Sigmoid colon (tissue), 7 donors: ENCODE results near the gene BCAS3. TPM values are rescaled to one million over a fixed set of nuclear protein-coding genes. Genes with fewer than 3 reads are reported as not detected.

ENCODE experiments used
- DNase-seq: peaks from one replicate; pipeline ENCODE4 v3.0.0-alpha.2; 2019
- H3K27ac ChIP-seq, 4 donors: fragments of 200-600 bp; sonication (generic); one replicate each; pipeline ENCODE4 v1.5.1; 2016 to 2019; ENCODE audit warnings: mild to moderate bottlenecking in 1 of 4
- H3K27me3 ChIP-seq, 3 donors: fragments of 200-600 bp; sonication (generic); one replicate each; pipeline ENCODE4 v1.5.1; 2019; ENCODE audit warnings: mild to moderate bottlenecking in 1 of 3
- H3K36me3 ChIP-seq, 4 donors: fragments of 200-600 bp; sonication (generic); one replicate each; pipeline ENCODE4 v1.5.1; 2016 to 2019
- H3K4me1 ChIP-seq, 4 donors: fragments of 200-600 bp; sonication (generic); one replicate each; pipeline ENCODE4 v1.5.1; 2017 to 2019
- H3K4me3 ChIP-seq, 4 donors: fragments of 200-600 bp; sonication (generic); one replicate each; pipeline ENCODE4 v1.5.1; 2017 to 2019; ENCODE audit warnings: mild to moderate bottlenecking in 2 of 4, moderate library complexity in 1 of 4
- H3K9me3 ChIP-seq, 4 donors: fragments of 200-600 bp in 3 of 4; sonication (generic) in 3 of 4; one replicate each; pipeline versions ENCODE4 v1.5.1 to v1.6.1; 2013 to 2019
- EP300 ChIP-seq, 4 donors: sonication (generic); formaldehyde crosslinking; IDR thresholded peaks; one replicate each; pipeline ENCODE4 v1.6.1; 2017; ENCODE audit warnings: antibody characterized with exemption in 4 of 4
- POLR2A ChIP-seq, 2 donors: fragments of 450-650 bp; IDR thresholded peaks; one replicate each; pipeline ENCODE4 v1.6.1; 2016; ENCODE audit warnings: antibody characterized with exemption in 2 of 2, mild to moderate bottlenecking in 2 of 2, moderate library complexity in 2 of 2
- POLR2AphosphoS5 ChIP-seq, 4 donors: sonication (generic); formaldehyde crosslinking; IDR thresholded peaks; one replicate each; pipeline ENCODE4 v1.6.1; 2017; ENCODE audit warnings: antibody characterized with exemption in 4 of 4
- WGBS, 2 donors: extraction: QIAGEN DNeasy Blood & Tissue Kit; methylation state at CpG; one replicate each; pipeline ENCODE4 v1.1.7; 2013; 5-methylcytosine and 5-hydroxymethylcytosine counted together
- intact Hi-C: fragments of 100-400 bp; cut with DNase I; formaldehyde crosslinking; loops from one replicate; pipeline ENCODE4 v1.15.1; 2023
- polyA plus RNA-seq, 3 donors: library from polyadenylated mRNA; stranded (reverse); fragments of 200-250 nt; gene quantifications; one replicate each; pipeline ENCODE4 v1.2.3, GENCODE V29; 2013
- total RNA-seq, 4 donors: library from RNA; depleted of rRNA; stranded (reverse); fragments of >200 nt; gene quantifications; one replicate each; pipeline ENCODE4 v1.1.0, GENCODE V29; 2016
- TF ChIP-seq, protein P1 (sequence below), 4 experiments: fragments of 450-650 bp in 3 of 4; fragments of 200-600 bp in 1 of 4; IDR thresholded peaks; one replicate each; pipeline ENCODE4 v1.5.1; 2016 to 2019; ENCODE audit warnings: antibody characterized with exemption in 4 of 4, mild to moderate bottlenecking in 3 of 4, moderate library complexity in 2 of 4
- donor health status: healthy with polysubstance abuse.
- donor health status: Bipolar disorder and iron deficiency.
- donor health status: healthy.

The BCAS3 gene
- total and polyA plus RNA-seq, 7 donors, result 6.3 to 38.5 (median 28.5) TPM

DNA sequence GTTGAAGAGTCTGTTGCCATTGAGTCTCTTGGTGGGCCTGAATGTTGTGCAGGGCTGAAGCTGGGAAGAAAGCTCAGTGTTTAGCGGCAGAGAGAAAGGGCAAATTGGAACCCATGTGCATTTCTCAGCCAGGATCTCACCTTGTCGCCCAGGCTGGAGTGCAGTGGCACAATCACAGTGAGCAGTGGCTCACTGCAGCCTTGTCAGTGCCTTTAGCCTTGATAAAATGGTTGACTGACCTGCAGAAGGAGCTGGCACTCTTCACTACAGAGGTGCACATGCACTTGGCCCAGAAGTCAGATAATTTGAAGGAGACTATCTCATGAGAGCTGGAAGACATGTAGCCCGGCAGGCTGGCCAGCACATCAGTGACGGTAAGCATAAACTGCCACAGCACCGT, 597.7 kb downstream of the BCAS3 start:
- intact Hi-C loops, result no loop called here
- Histone ChIP-seq H3K36me3 (no peaks in the 10 kb centered on the region), H3K4me1 (no peaks in the 10 kb centered on the region), H3K4me3 (no peak overlapping the region), H3K27ac (no peak overlapping the region), H3K27me3 (no peaks in the 10 kb centered on the region), H3K9me3 (no peaks in the 10 kb centered on the region)
- WGBS, 2 donors, result 96 to 99% methylated on average over 5 of the region's 5 CpGs
- DNase-seq, result no peak
- TF ChIP-seq, protein P1, sequence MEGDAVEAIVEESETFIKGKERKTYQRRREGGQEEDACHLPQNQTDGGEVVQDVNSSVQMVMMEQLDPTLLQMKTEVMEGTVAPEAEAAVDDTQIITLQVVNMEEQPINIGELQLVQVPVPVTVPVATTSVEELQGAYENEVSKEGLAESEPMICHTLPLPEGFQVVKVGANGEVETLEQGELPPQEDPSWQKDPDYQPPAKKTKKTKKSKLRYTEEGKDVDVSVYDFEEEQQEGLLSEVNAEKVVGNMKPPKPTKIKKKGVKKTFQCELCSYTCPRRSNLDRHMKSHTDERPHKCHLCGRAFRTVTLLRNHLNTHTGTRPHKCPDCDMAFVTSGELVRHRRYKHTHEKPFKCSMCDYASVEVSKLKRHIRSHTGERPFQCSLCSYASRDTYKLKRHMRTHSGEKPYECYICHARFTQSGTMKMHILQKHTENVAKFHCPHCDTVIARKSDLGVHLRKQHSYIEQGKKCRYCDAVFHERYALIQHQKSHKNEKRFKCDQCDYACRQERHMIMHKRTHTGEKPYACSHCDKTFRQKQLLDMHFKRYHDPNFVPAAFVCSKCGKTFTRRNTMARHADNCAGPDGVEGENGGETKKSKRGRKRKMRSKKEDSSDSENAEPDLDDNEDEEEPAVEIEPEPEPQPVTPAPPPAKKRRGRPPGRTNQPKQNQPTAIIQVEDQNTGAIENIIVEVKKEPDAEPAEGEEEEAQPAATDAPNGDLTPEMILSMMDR (IDR thresholded peaks at IDR 0.05), result no peak
- no peak for TF ChIP-seq EP300 (IDR thresholded peaks at IDR 0.05)
- no peak for TF ChIP-seq POLR2AphosphoS5 (IDR thresholded peaks at IDR 0.05)
- no peak for TF ChIP-seq POLR2A (IDR thresholded peaks at IDR 0.05)

DNA sequence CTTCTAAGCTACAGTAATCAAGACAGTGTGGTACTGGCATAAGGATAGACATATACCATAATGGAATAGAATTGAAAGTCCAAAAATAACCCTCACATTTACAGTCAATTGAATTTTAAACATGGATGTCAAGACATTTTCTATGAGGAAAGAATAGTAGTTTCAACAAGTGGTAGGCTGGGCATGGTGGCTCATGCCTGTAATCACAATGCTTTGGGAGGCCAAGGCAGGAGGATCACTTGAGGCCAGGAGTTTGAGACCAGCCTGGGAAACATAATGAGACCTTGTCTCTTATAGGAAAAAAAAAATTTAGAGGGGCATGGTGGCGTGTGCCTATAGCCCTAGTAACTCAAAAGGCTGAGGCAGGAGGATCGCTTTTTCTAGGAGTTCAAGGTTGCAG, 599.2 kb downstream of the BCAS3 start:
- intact Hi-C loops, result no loop called here
- no peaks in the 10 kb centered on the region for H3K9me3 ChIP-seq
- no peaks in the 10 kb centered on the region for H3K36me3 ChIP-seq
- no peak for DNase-seq
- H3K4me1 ChIP-seq, result no peaks in the 10 kb centered on the region
- TF ChIP-seq EP300 (IDR thresholded peaks at IDR 0.05) (no peak), POLR2A (IDR thresholded peaks at IDR 0.05) (no peak), POLR2AphosphoS5 (IDR thresholded peaks at IDR 0.05) (no peak)
- TF ChIP-seq, protein P1 (IDR thresholded peaks at IDR 0.05), result no peak
- no peak overlapping the region for H3K27ac ChIP-seq
- WGBS, 2 donors, result 98% methylated on average over 2 of the region's 2 CpGs
- H3K27me3 ChIP-seq, result peaks cover 0 to 5% (median 0%) of the 10 kb centered on the region in 3 donors
- no peak overlapping the region for H3K4me3 ChIP-seq

GRCh38 chr17:61279476-61280145, 602.0 kb downstream of the BCAS3 start:
- intact Hi-C loops, result no loop called here
- peak overlapping the region in 1 of 4 donors; percentile 23 for H3K27ac ChIP-seq
- 69 to 78% methylated on average over 1 of the region's 1 CpG for WGBS, 2 donors
- no peaks in the 10 kb centered on the region for H3K4me1 ChIP-seq
- H3K36me3 ChIP-seq, result no peaks in the 10 kb centered on the region
- DNase-seq, result no peak
- H3K4me3 ChIP-seq, result no peak overlapping the region
- H3K9me3 ChIP-seq, result no peaks in the 10 kb centered on the region
- TF ChIP-seq, protein P1 (IDR thresholded peaks at IDR 0.05), result no peak
- TF ChIP-seq EP300 (IDR thresholded peaks at IDR 0.05) (no peak), POLR2A (IDR thresholded peaks at IDR 0.05) (no peak), POLR2AphosphoS5 (IDR thresholded peaks at IDR 0.05) (no peak)
- H3K27me3 ChIP-seq, result peaks cover 0 to 26% (median 5%) of the 10 kb centered on the region in 3 donors

DNA sequence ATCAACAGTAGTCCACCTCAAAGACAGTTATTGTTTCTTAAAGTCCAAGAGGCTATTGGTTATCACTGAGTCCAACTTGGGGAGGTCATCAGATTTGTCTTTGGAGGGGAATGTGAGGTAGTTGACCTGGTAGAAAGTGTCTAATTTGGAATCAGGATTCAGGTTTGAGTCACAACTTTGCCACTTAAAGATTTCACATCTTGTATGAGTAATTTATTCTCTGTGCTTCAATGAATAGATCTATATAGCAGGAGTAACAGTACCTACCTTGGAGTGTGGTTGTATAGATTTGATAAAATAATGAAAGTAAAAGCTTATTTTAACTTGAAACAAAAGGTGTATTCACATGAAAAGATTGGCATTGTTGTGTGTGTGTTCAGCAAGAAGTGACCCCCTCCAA, 602.7 kb downstream of the BCAS3 start:
- H3K4me1 ChIP-seq, result no peaks in the 10 kb centered on the region
- H3K27me3 ChIP-seq, result peaks cover 0 to 33% (median 5%) of the 10 kb centered on the region in 3 donors
- no peak overlapping the region for H3K4me3 ChIP-seq
- DNase-seq, result no peak
- TF ChIP-seq POLR2A (IDR thresholded peaks at IDR 0.05) (no peak), EP300 (IDR thresholded peaks at IDR 0.05) (no peak), POLR2AphosphoS5 (IDR thresholded peaks at IDR 0.05) (no peak)
- intact Hi-C loops, result no loop called here
- H3K27ac ChIP-seq, result peak overlapping the region in 1 of 4 donors; percentile 23
- no peaks in the 10 kb centered on the region for H3K9me3 ChIP-seq
- no peaks in the 10 kb centered on the region for H3K36me3 ChIP-seq

- TF ChIP-seq, protein P1 (IDR thresholded peaks at IDR 0.05), result no peak
- no peak for TF ChIP-seq POLR2AphosphoS5 (IDR thresholded peaks at IDR 0.05)
- no peak for TF ChIP-seq EP300 (IDR thresholded peaks at IDR 0.05)
- TF ChIP-seq POLR2A (IDR thresholded peaks at IDR 0.05), result no peak
- Histone ChIP-seq H3K4me3 (no peak overlapping the region), H3K4me1 (no peaks in the 10 kb centered on the region), H3K36me3 (no peaks in the 10 kb centered on the region), H3K27ac (no peak overlapping the region), H3K27me3 (peaks cover 0 to 34% (median 5%) of the 10 kb centered on the region in 3 donors), H3K9me3 (no peaks in the 10 kb centered on the region)
- no peak for DNase-seq
- intact Hi-C loops, result no loop called here
- WGBS, 2 donors, result 90 to 95% methylated on average over 3 of the region's 3 CpGs
Observed at GRCh38 chr17:61280851-61281250, 603.2 kb downstream of the BCAS3 start.
